ENCODE results near the gene SEC24D. TPM values are rescaled to one million over a fixed set of nuclear protein-coding genes. Genes with fewer than 3 reads are reported as not detected.

SEC24D gene
- total RNA-seq, 1 experiment from 2014 or later, result 28.4 TPM

GRCh38 chr4:118755438-118756226, 80.3 kb downstream of the SEC24D start:
- CTCF ChIA-PET, result no interaction called here
- BruUV-seq (replicated peaks), result no TSS peak
- H3K27ac Mint-ChIP-seq (ENCODE audit: unreplicated experiment), result no peak overlapping the region
- no peak overlapping the region for H3K4me3 Mint-ChIP-seq (ENCODE audit: low read depth, unreplicated experiment)
- peaks cover 5% of the 10 kb centered on the region for H3K36me3 Mint-ChIP-seq (ENCODE audit: insufficient read depth, unreplicated experiment)
- TF ChIP-seq CTCF (IDR thresholded peaks at IDR 0.05; ENCODE audit: unreplicated experiment), result no peak
- intact Hi-C loops (cut with micrococcal nuclease; ENCODE audit: unreplicated experiment), result no loop called here
- no peaks in the 10 kb centered on the region for H3K27me3 Mint-ChIP-seq (ENCODE audit: unreplicated experiment)
- H3K4me1 Mint-ChIP-seq (ENCODE audit: low read depth, unreplicated experiment), result no peaks in the 10 kb centered on the region
- no peaks in the 10 kb centered on the region for H3K9me3 Mint-ChIP-seq (ENCODE audit: low read depth, unreplicated experiment)
- no peak for DNase-seq

GRCh38 chr4:118754890-118755289, 81.0 kb downstream of the SEC24D start:
- CTCF ChIA-PET, result no interaction called here
- BruUV-seq (replicated peaks), result no TSS peak
- Mint-ChIP-seq H3K9me3 (ENCODE audit: low read depth, unreplicated experiment) (no peaks in the 10 kb centered on the region), H3K27ac (ENCODE audit: unreplicated experiment) (no peak overlapping the region), H3K36me3 (ENCODE audit: insufficient read depth, unreplicated experiment) (peaks cover 5% of the 10 kb centered on the region), H3K4me1 (ENCODE audit: low read depth, unreplicated experiment) (no peaks in the 10 kb centered on the region), H3K27me3 (ENCODE audit: unreplicated experiment) (no peaks in the 10 kb centered on the region), H3K4me3 (ENCODE audit: low read depth, unreplicated experiment) (no peak overlapping the region)
- DNase-seq, result no peak
- intact Hi-C loops (cut with micrococcal nuclease; ENCODE audit: unreplicated experiment), result no loop called here
- TF ChIP-seq CTCF (IDR thresholded peaks at IDR 0.05; ENCODE audit: unreplicated experiment), result no peak

- Mint-ChIP-seq H3K36me3 (ENCODE audit: insufficient read depth, unreplicated experiment) (peaks cover 5% of the 10 kb centered on the region), H3K27me3 (ENCODE audit: unreplicated experiment) (no peaks in the 10 kb centered on the region), H3K27ac (ENCODE audit: unreplicated experiment) (no peak overlapping the region), H3K4me1 (ENCODE audit: low read depth, unreplicated experiment) (no peaks in the 10 kb centered on the region), H3K4me3 (ENCODE audit: low read depth, unreplicated experiment) (no peak overlapping the region), H3K9me3 (ENCODE audit: low read depth, unreplicated experiment) (no peaks in the 10 kb centered on the region)
- intact Hi-C loops (cut with micrococcal nuclease; ENCODE audit: unreplicated experiment), result no loop called here
- TF ChIP-seq CTCF (IDR thresholded peaks at IDR 0.05; ENCODE audit: unreplicated experiment), result no peak
- no peak for DNase-seq
- no TSS peak for BruUV-seq (replicated peaks)
- CTCF ChIA-PET, result no interaction called here
Measured at GRCh38 chr4:118753685-118754084, 82.2 kb downstream of the SEC24D start.

- Mint-ChIP-seq H3K36me3 (ENCODE audit: insufficient read depth, unreplicated experiment) (peaks cover 5% of the 10 kb centered on the region), H3K27me3 (ENCODE audit: unreplicated experiment) (no peaks in the 10 kb centered on the region), H3K27ac (ENCODE audit: unreplicated experiment) (no peak overlapping the region), H3K4me3 (ENCODE audit: low read depth, unreplicated experiment) (no peak overlapping the region), H3K4me1 (ENCODE audit: low read depth, unreplicated experiment) (no peaks in the 10 kb centered on the region), H3K9me3 (ENCODE audit: low read depth, unreplicated experiment) (no peaks in the 10 kb centered on the region)
- DNase-seq, result no peak
- no TSS peak for BruUV-seq (replicated peaks)
- intact Hi-C loops (cut with micrococcal nuclease; ENCODE audit: unreplicated experiment), result no loop called here
- TF ChIP-seq CTCF (IDR thresholded peaks at IDR 0.05; ENCODE audit: unreplicated experiment), result no peak
- CTCF ChIA-PET, result no interaction called here
Measured at GRCh38 chr4:118753096-118753495, 82.8 kb downstream of the SEC24D start.

Measured in Calu3 (cell line).